ENCODE data around the gene SETD2. TPM values are rescaled to one million over a fixed set of nuclear protein-coding genes. Genes with fewer than 3 reads are reported as not detected.

The SETD2 gene
- total RNA-seq, 1 experiment from 2014 or later: 60.8 TPM

DNA sequence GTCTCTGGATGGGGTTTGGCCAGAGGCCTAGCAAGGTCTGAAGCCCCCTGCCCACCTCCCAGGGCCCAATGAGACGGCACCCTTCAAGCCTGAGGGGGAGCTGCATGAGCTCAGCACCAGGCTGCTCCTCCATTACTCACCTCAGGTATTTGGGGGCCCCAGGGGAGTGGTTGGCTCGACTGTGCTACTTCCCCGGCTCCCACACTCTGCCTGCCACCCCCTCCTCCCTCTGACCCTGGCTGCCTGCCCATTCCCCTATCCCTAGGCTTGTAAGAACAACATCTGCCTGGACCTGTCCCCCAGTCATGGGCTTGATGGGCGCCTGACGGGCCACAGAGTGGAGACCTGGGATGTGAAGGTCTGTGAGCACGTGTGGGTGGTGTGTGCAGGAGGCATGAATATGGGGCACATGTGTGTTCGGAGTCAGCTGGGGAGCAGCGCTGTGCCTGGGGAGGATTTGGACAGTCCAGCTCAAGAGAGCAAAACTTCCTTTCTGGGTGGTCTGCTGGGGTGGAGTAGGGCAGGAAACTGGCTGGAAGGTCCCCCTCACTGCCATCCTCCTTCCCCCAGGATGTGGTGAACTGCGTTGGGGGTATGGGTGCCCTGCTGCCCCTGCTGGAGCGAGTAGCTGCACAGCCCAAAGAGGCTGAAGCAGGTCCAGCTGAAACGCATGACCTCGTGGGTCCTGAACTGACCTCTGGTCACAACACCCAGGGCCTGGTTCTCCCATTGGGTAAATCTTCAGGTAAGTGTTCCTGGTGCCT is 167.0 kb downstream of the SETD2 start:
- Histone ChIP-seq H3K27me3 (ENCODE audit: insufficient read depth, low read length) (no peaks in the 10 kb centered on the region), H2BK120ac (ENCODE audit: low read depth, low read length, poor library complexity, severe bottlenecking) (no peak overlapping the region), H4K5ac (ENCODE audit: insufficient read length, low read depth, low read length) (no peak overlapping the region), H2AFZ (ENCODE audit: low read length) (no peak overlapping the region), H4K20me1 (ENCODE audit: control insufficient read depth, insufficient read depth, insufficient read length) (no peaks in the 10 kb centered on the region), H3K27ac (ENCODE audit: insufficient read length, low read depth, low read length) (no peak overlapping the region), H3K79me2 (ENCODE audit: insufficient read depth, low read length) (no peaks in the 10 kb centered on the region), H2BK15ac (ENCODE audit: low read depth, low read length) (no peak overlapping the region), H3K18ac (ENCODE audit: insufficient read length, low read depth, low read length) (no peak overlapping the region), H3T11ph (ENCODE audit: low read length) (no peak overlapping the region), H3K9me3 (ENCODE audit: control insufficient read depth, low read depth, low read length) (no peaks in the 10 kb centered on the region), H4K91ac (ENCODE audit: insufficient read length, low read depth, low read length) (no peak overlapping the region), H2BK20ac (ENCODE audit: low read depth, low read length, poor library complexity, severe bottlenecking) (no peak overlapping the region), H3K23ac (ENCODE audit: insufficient read length, low read depth, low read length) (no peak overlapping the region), H3K9ac (ENCODE audit: extremely low read depth, insufficient read length, low read length) (no peak overlapping the region), H2AK5ac (ENCODE audit: insufficient read length, low read length) (no peak overlapping the region), H3K4me2 (ENCODE audit: insufficient read depth, insufficient read length, low read length) (no peak overlapping the region), H3K79me1 (ENCODE audit: insufficient read depth, low read depth, low read length, poor library complexity, severe bottlenecking) (no peaks in the 10 kb centered on the region), H3K23me2 (ENCODE audit: insufficient read length, low read depth, low read length, poor library complexity, severe bottlenecking) (no peaks in the 10 kb centered on the region), H3K4ac (ENCODE audit: low read depth, low read length) (no peak overlapping the region), H3K14ac (ENCODE audit: insufficient read depth, low read length) (no peak overlapping the region; the same call in 1 of the 2 replicates), H2BK5ac (ENCODE audit: insufficient read length, low read length) (no peak overlapping the region), H3K56ac (ENCODE audit: insufficient read length, low read depth, low read length) (no peak overlapping the region), H2BK12ac (ENCODE audit: insufficient read length, low read depth, low read length) (no peak overlapping the region), H3K4me1 (ENCODE audit: insufficient read depth, low read length) (no peaks in the 10 kb centered on the region), H4K8ac (replicated peaks; ENCODE audit: insufficient read length, low read depth, low read length) (no peak overlapping the region)
- H3K27me3 Mint-ChIP-seq (ENCODE audit: low read depth): no peaks in the 10 kb centered on the region
- H3K27ac Mint-ChIP-seq: peak overlapping the region in 1 of 3 experiments; percentile 39; a peak in 1 of 7 replicates
- no peak overlapping the region for H3K4me3 Mint-ChIP-seq
- no CpG with 5 or more reads among the region's 12 CpGs for WGBS (ENCODE audit: extremely low coverage, insufficient read length, low lambda C conversion rate)
- peaks cover 5 to 23% (median 18%) of the 10 kb centered on the region in 3 experiments; a peak in 6 of 7 replicates for H3K36me3 Mint-ChIP-seq (ENCODE audit: insufficient read depth in 1 of 3, low read depth in 3 of 3)
- no peaks in the 10 kb centered on the region for H3K9me3 Mint-ChIP-seq
- H3K4me1 Mint-ChIP-seq: peaks cover 8 to 13% of the 10 kb centered on the region in 2 experiments
- TF ChIP-seq, protein P1, sequence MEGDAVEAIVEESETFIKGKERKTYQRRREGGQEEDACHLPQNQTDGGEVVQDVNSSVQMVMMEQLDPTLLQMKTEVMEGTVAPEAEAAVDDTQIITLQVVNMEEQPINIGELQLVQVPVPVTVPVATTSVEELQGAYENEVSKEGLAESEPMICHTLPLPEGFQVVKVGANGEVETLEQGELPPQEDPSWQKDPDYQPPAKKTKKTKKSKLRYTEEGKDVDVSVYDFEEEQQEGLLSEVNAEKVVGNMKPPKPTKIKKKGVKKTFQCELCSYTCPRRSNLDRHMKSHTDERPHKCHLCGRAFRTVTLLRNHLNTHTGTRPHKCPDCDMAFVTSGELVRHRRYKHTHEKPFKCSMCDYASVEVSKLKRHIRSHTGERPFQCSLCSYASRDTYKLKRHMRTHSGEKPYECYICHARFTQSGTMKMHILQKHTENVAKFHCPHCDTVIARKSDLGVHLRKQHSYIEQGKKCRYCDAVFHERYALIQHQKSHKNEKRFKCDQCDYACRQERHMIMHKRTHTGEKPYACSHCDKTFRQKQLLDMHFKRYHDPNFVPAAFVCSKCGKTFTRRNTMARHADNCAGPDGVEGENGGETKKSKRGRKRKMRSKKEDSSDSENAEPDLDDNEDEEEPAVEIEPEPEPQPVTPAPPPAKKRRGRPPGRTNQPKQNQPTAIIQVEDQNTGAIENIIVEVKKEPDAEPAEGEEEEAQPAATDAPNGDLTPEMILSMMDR (conservative IDR thresholded peaks at IDR 0.05): no peak
- DNase-seq: no peak

Measured in H9 (cell line).